PC-3 (cell line): Measurements from ENCODE around the gene TRIM65.

Experiments used
- CTCF ChIP-seq: fragments of 300-600 bp; sonication (generic); conservative IDR thresholded peaks from 2 replicates; pipeline ENCODE4 v1.5.1; 2017; ENCODE audit warnings: antibody characterized with exemption, low read depth, mild to moderate bottlenecking, low read length
- EZH2 ChIP-seq: fragments of 300-600 bp; sonication (generic); IDR thresholded peaks from one replicate; pipeline ENCODE4 v1.6.1; 2017; ENCODE audit warnings: antibody characterized with exemption, mild to moderate bottlenecking, low read length; ENCODE audit not compliant: unreplicated experiment

- TF ChIP-seq EZH2 (no peak), CTCF (no peak)
Measured at GRCh38 chr17:75885431-75885830, 11.3 kb downstream of the TRIM65 start.
